ENCODE data around the gene SLC35A1.

DNA sequence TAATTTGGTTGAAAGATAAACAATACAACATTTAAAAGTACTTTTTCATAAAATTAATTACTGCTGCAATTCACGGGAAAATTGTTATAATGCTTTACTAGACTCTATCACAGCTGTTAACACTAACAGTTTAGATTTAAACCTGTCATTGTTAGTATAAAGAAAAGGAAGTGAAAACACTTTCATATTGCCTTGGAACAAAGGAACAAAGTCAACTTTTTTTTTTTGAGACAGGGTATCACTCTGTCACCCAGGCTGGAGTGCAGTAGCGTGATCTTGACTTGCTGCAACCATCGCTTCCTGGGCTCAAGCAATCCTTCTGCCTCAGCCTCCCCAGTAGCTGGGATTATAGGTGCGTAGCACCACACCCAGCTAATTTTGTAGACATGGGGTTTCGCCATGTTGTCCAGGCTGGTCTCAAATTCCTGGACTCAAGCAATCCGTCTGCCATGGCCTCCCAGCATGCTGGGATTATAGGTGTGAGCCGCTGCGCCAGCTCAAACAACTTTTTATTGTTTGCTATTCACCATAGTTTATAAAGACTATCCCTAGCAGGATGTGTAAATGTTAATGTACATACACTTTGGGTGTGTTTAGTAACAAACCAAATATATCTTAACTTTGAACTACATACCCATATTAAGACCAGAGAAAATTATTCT, 22.1 kb downstream of the SLC35A1 start:
- no peak for TF ChIP-seq POLR2AphosphoS5 (IDR thresholded peaks at IDR 0.05)
- TF ChIP-seq, protein P1, sequence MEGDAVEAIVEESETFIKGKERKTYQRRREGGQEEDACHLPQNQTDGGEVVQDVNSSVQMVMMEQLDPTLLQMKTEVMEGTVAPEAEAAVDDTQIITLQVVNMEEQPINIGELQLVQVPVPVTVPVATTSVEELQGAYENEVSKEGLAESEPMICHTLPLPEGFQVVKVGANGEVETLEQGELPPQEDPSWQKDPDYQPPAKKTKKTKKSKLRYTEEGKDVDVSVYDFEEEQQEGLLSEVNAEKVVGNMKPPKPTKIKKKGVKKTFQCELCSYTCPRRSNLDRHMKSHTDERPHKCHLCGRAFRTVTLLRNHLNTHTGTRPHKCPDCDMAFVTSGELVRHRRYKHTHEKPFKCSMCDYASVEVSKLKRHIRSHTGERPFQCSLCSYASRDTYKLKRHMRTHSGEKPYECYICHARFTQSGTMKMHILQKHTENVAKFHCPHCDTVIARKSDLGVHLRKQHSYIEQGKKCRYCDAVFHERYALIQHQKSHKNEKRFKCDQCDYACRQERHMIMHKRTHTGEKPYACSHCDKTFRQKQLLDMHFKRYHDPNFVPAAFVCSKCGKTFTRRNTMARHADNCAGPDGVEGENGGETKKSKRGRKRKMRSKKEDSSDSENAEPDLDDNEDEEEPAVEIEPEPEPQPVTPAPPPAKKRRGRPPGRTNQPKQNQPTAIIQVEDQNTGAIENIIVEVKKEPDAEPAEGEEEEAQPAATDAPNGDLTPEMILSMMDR (IDR thresholded peaks at IDR 0.05): no peak
- no peak for TF ChIP-seq POLR2A (IDR thresholded peaks at IDR 0.05)
- TF ChIP-seq EP300 (IDR thresholded peaks at IDR 0.05): no peak

Data from upper lobe of left lung (tissue), 4 donors.